Activated CD4-positive, CD25-positive, alpha-beta regulatory T cell treated with anti-CD3 and anti-CD28 coated beads, Interleukin-2, amount 50 U/mL, for 72 hours (primary cell): Measurements from ENCODE around the gene COL5A3.
"Not testable (repeated sequence)": the region's sequence is repeated elsewhere in the genome, so short reads cannot be mapped to it uniquely, and the experiment has no call there.

ENCODE experiments used
- DNase-seq: peaks from one replicate; pipeline ENCODE4 v3.0.0; 2021

COL5A3 gene

GRCh38 chr19:10010247-10010691 lies at the start of gene COL5A3:
COL5A3 (minus strand) TSS chr19:10010504; CDS start chr19:10010385, 119 bp downstream.
- DNase-seq, result no peak

GRCh38 chr19:10052602-10053360 lies 42.5 kb upstream of the COL5A3 start:
- DNase-seq, result no peak

GRCh38 chr19:10049626-10050025 lies 39.3 kb upstream of the COL5A3 start:
- no peak for DNase-seq

GRCh38 chr19:10045371-10045770 lies 35.1 kb upstream of the COL5A3 start:
- DNase-seq, result no peak

GRCh38 chr19:10044390-10044789 lies 34.1 kb upstream of the COL5A3 start:
- DNase-seq, result no peak

- DNase-seq, result no peak
These were observed 33.1 kb upstream of the COL5A3 start for GRCh38 chr19:10043286-10043927.

GRCh38 chr19:10037809-10038208 lies 27.5 kb upstream of the COL5A3 start:
- DNase-seq, result no peak

- DNase-seq, result no peak
These were observed 27.1 kb upstream of the COL5A3 start for GRCh38 chr19:10037367-10037766.

- no peak for DNase-seq
These were observed 26.3 kb upstream of the COL5A3 start for GRCh38 chr19:10036601-10037071.

GRCh38 chr19:10033614-10034013 lies 23.3 kb upstream of the COL5A3 start:
- no peak for DNase-seq

- peak; percentile 89 for DNase-seq
These were observed 17.1 kb upstream of the COL5A3 start for GRCh38 chr19:10027158-10027997.

- DNase-seq, result no peak
These were observed 16.4 kb upstream of the COL5A3 start for GRCh38 chr19:10026744-10027143.

GRCh38 chr19:10023096-10023495 lies 12.8 kb upstream of the COL5A3 start:
- DNase-seq, result not testable (repeated sequence)

GRCh38 chr19:10021863-10022262 lies 11.6 kb upstream of the COL5A3 start:
- DNase-seq, result no peak

GRCh38 chr19:10021446-10021845 lies 11.1 kb upstream of the COL5A3 start:
- DNase-seq, result no peak

GRCh38 chr19:10020851-10021250 lies 10.5 kb upstream of the COL5A3 start:
- no peak for DNase-seq

- no peak for DNase-seq
These were observed 8.9 kb upstream of the COL5A3 start for GRCh38 chr19:10019246-10019645.

GRCh38 chr19:10018786-10019185 lies 8.5 kb upstream of the COL5A3 start:
- no peak for DNase-seq

- DNase-seq, result no peak
These were observed 8.0 kb upstream of the COL5A3 start for GRCh38 chr19:10018263-10018662.

GRCh38 chr19:10013834-10014618 lies 3.7 kb upstream of the COL5A3 start:
- DNase-seq, result no peak

- DNase-seq, result no peak
These were observed 3.0 kb upstream of the COL5A3 start, which contains the start of gene RDH8 for GRCh38 chr19:10013316-10013715. RDH8 (plus strand) TSS chr19:10013483; CDS start chr19:10013498, 15 bp downstream.

GRCh38 chr19:10011974-10012373 lies 1.7 kb upstream of the COL5A3 start:
- no peak for DNase-seq
